HepG2 (cell line): Measurements from ENCODE around the gene ACSF3. TPM values are rescaled to one million over a fixed set of nuclear protein-coding genes. Genes with fewer than 3 reads are reported as not detected.

Experiments used
- ARID2 ChIP-seq: sonication (generic); formaldehyde crosslinking; IDR thresholded peaks from 2 replicates; pipeline ENCODE4 v1.8.1; 2022; ENCODE audit warnings: mild to moderate bottlenecking, missing genetic modification reagents, borderline replicate concordance
- CC2D1A ChIP-seq: sonication (generic); formaldehyde crosslinking; IDR thresholded peaks from 2 replicates; pipeline ENCODE4 v1.8.1; 2023; ENCODE audit warnings: mild to moderate bottlenecking, missing genetic modification reagents
- DNMT3B ChIP-seq: conservative IDR thresholded peaks from 2 replicates; pipeline ENCODE4 v1.6.1; 2016; ENCODE audit warnings: missing biosample characterization, control low read depth
- E2F1 ChIP-seq: sonication (generic); formaldehyde crosslinking; IDR thresholded peaks from 2 replicates; pipeline ENCODE4 v1.5.0; 2020; ENCODE audit warnings: missing genetic modification reagents
- HNF4A ChIP-seq: sonication (generic); formaldehyde crosslinking; IDR thresholded peaks from 2 replicates; pipeline ENCODE4 v1.4.0; 2020; ENCODE audit warnings: missing genetic modification reagents
- ISX ChIP-seq: sonication (generic); formaldehyde crosslinking; conservative IDR thresholded peaks from 2 replicates; pipeline ENCODE4 v1.5.0; 2020; ENCODE audit warnings: missing genetic modification reagents
- KDM2A ChIP-seq: sonication (generic); formaldehyde crosslinking; IDR thresholded peaks from 2 replicates; pipeline ENCODE4 v1.4.0; 2020; ENCODE audit warnings: low read depth, missing genetic modification reagents, borderline replicate concordance
- KLF11 ChIP-seq: IDR thresholded peaks from 2 replicates; pipeline ENCODE4 v1.6.1; 2016; ENCODE audit warnings: missing compliant biosample characterization
- KLF9 ChIP-seq: IDR thresholded peaks from 2 replicates; pipeline ENCODE4 v1.6.1; 2016; ENCODE audit warnings: low read depth
- NAIF1 ChIP-seq: sonication (generic); formaldehyde crosslinking; IDR thresholded peaks from 2 replicates; pipeline ENCODE4 v1.5.0; 2020; ENCODE audit warnings: mild to moderate bottlenecking, missing genetic modification reagents, borderline replicate concordance
- PPARG ChIP-seq: conservative IDR thresholded peaks from 2 replicates; pipeline ENCODE4 v1.6.1; 2016; ENCODE audit warnings: missing biosample characterization, missing genetic modification reagents
- RELA ChIP-seq: sonication (generic); formaldehyde crosslinking; IDR thresholded peaks from 2 replicates; pipeline ENCODE4 v1.4.0; 2020; ENCODE audit warnings: missing genetic modification reagents
- TOPORS ChIP-seq: sonication (generic); formaldehyde crosslinking; IDR thresholded peaks from 2 replicates; pipeline ENCODE4 v1.8.0; 2023; ENCODE audit warnings: mild to moderate bottlenecking, missing genetic modification reagents
- ZC3H4 ChIP-seq: sonication (generic); formaldehyde crosslinking; IDR thresholded peaks from 2 replicates; pipeline ENCODE4 v1.4.0; 2020; ENCODE audit warnings: missing genetic modification reagents, borderline replicate concordance
- ZFY ChIP-seq: sonication (generic); formaldehyde crosslinking; IDR thresholded peaks from 2 replicates; pipeline ENCODE4 v1.4.0; 2020; ENCODE audit warnings: missing genetic modification reagents
- ZNF121 ChIP-seq: sonication (generic); formaldehyde crosslinking; IDR thresholded peaks from 2 replicates; pipeline ENCODE4 v1.5.0; 2020; ENCODE audit warnings: mild to moderate bottlenecking, missing genetic modification reagents
- ZNF232 ChIP-seq: sonication (generic); formaldehyde crosslinking; IDR thresholded peaks from 2 replicates; pipeline ENCODE4 v1.4.0; 2020; ENCODE audit warnings: missing genetic modification reagents, borderline replicate concordance
- ZNF432 ChIP-seq: sonication (generic); formaldehyde crosslinking; IDR thresholded peaks from 2 replicates; pipeline ENCODE4 v1.5.0; 2020; ENCODE audit warnings: missing genetic modification reagents, mild to moderate bottlenecking, borderline replicate concordance
- ZNF543 ChIP-seq: sonication (generic); formaldehyde crosslinking; IDR thresholded peaks from 2 replicates; pipeline ENCODE4 v1.4.0; 2020; ENCODE audit warnings: mild to moderate bottlenecking, missing genetic modification reagents
- ZNF615 ChIP-seq: sonication (generic); formaldehyde crosslinking; IDR thresholded peaks from 2 replicates; pipeline ENCODE4 v1.5.0; 2020; ENCODE audit warnings: mild to moderate bottlenecking, missing genetic modification reagents, borderline replicate concordance
- ZNF709 ChIP-seq: sonication (generic); formaldehyde crosslinking; IDR thresholded peaks from 2 replicates; pipeline ENCODE4 v1.5.0; 2020; ENCODE audit warnings: mild to moderate bottlenecking, missing genetic modification reagents
- ZNF724P ChIP-seq: sonication (generic); formaldehyde crosslinking; IDR thresholded peaks from 2 replicates; pipeline ENCODE4 v1.8.0; 2022; ENCODE audit warnings: missing genetic modification reagents, borderline replicate concordance
- ZNF773 ChIP-seq: sonication (generic); formaldehyde crosslinking; IDR thresholded peaks from 2 replicates; pipeline ENCODE4 v1.4.0; 2020; ENCODE audit warnings: missing genetic modification reagents, borderline replicate concordance
- polyA plus RNA-seq, 8 experiments: library from polyadenylated mRNA; depleted of rRNA in 3 of 8; stranded (reverse) in 7 of 8; unstranded in 1 of 8; fragments of >200 nt; fragmentation: Illumina TruSeq in 4 of 8; extraction: Trizol in 4 of 8; gene quantifications; 2 replicates each; pipeline versions ENCODE4 v1.2.1 to v1.2.3, GENCODE V29; 2011 to 2016; ENCODE audit warnings: low read depth in 4 of 8, missing spikeins in 1 of 8, mixed read lengths in 1 of 8; ENCODE audit not compliant: insufficient read depth in 1 of 8
- total RNA-seq, 5 experiments: library from RNA; depleted of rRNA; stranded (reverse); fragments of >200 nt; fragmentation: Illumina TruSeq; extraction: Trizol; gene quantifications; 2 replicates each; pipeline ENCODE4 v1.2.3, GENCODE V29; 2016; ENCODE audit warnings: low read depth in 1 of 5
- TF ChIP-seq, protein P1 (sequence below): IDR thresholded peaks from 2 replicates; pipeline ENCODE4 v1.4.0; 2020; ENCODE audit warnings: mild to moderate bottlenecking, missing genetic modification reagents
- TF ChIP-seq, protein P2 (sequence below): sonication (generic); formaldehyde crosslinking; IDR thresholded peaks from 2 replicates; pipeline ENCODE4 v1.8.0; 2022; ENCODE audit warnings: mild to moderate bottlenecking, missing genetic modification reagents

Gene ACSF3
- total and polyA plus RNA-seq, 2 of the 13 experiments (the other 11 are each of a cell fraction or from before 2014, with no cell fraction given): 14.9 to 30.6 TPM

DNA sequence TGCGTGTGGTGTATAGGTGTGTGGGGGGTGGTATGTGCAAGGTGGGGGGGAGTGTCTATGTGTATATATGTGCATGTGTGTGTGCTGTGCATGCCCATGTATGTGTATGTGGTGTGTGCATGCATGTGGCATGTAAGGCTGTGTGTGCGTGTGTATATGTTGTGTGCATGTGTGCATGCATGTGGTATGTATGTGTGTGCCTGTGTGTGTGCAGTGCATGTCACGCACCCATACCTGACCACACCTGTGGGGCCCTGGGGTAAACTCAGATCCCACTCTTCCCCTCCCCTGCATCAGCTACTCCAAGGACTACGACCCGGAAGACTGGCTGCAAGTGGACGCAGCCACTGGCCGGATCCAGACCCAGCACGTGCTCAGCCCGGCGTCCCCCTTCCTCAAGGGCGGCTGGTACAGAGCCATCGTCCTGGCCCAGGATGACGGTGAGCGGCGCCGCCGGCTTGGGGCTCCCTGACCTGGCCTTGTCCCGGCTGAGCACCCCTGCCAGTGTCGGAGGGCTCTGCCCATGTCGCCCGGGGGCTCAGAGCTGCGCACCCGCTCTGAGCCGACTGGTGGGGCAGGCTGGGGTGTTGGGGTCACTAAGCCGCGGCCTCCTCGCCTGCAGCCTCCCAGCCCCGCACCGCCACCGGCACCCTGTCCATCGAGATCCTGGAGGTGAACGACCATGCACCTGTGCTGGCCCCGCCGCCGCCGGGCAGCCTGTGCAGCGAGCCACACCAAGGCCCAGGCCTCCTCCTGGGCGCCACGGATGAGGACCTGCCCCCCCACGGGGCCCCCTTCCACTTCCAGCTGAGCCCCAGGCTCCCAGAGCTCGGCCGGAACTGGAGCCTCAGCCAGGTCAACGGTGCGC is 97.6 kb downstream of the ACSF3 start (continued):
- TF ChIP-seq, protein P1, sequence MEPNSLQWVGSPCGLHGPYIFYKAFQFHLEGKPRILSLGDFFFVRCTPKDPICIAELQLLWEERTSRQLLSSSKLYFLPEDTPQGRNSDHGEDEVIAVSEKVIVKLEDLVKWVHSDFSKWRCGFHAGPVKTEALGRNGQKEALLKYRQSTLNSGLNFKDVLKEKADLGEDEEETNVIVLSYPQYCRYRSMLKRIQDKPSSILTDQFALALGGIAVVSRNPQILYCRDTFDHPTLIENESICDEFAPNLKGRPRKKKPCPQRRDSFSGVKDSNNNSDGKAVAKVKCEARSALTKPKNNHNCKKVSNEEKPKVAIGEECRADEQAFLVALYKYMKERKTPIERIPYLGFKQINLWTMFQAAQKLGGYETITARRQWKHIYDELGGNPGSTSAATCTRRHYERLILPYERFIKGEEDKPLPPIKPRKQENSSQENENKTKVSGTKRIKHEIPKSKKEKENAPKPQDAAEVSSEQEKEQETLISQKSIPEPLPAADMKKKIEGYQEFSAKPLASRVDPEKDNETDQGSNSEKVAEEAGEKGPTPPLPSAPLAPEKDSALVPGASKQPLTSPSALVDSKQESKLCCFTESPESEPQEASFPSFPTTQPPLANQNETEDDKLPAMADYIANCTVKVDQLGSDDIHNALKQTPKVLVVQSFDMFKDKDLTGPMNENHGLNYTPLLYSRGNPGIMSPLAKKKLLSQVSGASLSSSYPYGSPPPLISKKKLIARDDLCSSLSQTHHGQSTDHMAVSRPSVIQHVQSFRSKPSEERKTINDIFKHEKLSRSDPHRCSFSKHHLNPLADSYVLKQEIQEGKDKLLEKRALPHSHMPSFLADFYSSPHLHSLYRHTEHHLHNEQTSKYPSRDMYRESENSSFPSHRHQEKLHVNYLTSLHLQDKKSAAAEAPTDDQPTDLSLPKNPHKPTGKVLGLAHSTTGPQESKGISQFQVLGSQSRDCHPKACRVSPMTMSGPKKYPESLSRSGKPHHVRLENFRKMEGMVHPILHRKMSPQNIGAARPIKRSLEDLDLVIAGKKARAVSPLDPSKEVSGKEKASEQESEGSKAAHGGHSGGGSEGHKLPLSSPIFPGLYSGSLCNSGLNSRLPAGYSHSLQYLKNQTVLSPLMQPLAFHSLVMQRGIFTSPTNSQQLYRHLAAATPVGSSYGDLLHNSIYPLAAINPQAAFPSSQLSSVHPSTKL (CRISPR knock-in tag): no peak
- TF ChIP-seq PPARG (CRISPR knock-in tag) (no peak; the same call in 1 of the 2 replicates), CC2D1A (CRISPR knock-in tag) (no peak), ZNF432 (no peak), ZNF709 (no peak), ZNF543 (CRISPR knock-in tag) (no peak), RELA (CRISPR knock-in tag) (no peak), E2F1 (CRISPR knock-in tag) (no peak), ARID2 (CRISPR knock-in tag) (0 out of 2 replicates have a peak, but pooled peaks have one; percentile 38), KLF9 (CRISPR knock-in tag) (no peak), ZNF773 (CRISPR knock-in tag) (peak; percentile 75; the same call in 1 of the 2 replicates), ZNF232 (CRISPR knock-in tag) (peak; percentile 32; the same call in 1 of the 2 replicates), KDM2A (peak; percentile 87), ZNF615 (CRISPR knock-in tag) (no peak), HNF4A (CRISPR knock-in tag) (peak; percentile 10; the same call in 1 of the 2 replicates), ZNF724P (CRISPR knock-in tag) (no peak), ISX (no peak), NAIF1 (CRISPR knock-in tag) (no peak), ZNF121 (CRISPR knock-in tag) (no peak), KLF11 (CRISPR knock-in tag) (no peak), TOPORS (no peak), ZFY (peak; percentile 74; the same call in 1 of the 2 replicates), DNMT3B (CRISPR knock-in tag) (no peak), ZC3H4 (CRISPR knock-in tag) (peak; percentile 57; the same call in 1 of the 2 replicates)
- TF ChIP-seq, protein P2, sequence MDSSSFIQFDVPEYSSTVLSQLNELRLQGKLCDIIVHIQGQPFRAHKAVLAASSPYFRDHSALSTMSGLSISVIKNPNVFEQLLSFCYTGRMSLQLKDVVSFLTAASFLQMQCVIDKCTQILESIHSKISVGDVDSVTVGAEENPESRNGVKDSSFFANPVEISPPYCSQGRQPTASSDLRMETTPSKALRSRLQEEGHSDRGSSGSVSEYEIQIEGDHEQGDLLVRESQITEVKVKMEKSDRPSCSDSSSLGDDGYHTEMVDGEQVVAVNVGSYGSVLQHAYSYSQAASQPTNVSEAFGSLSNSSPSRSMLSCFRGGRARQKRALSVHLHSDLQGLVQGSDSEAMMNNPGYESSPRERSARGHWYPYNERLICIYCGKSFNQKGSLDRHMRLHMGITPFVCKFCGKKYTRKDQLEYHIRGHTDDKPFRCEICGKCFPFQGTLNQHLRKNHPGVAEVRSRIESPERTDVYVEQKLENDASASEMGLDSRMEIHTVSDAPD (CRISPR knock-in tag): no peak; the same call in 1 of the 2 replicates
